ENCODE measurements around the gene ARL16. TPM values are rescaled to one million over a fixed set of nuclear protein-coding genes. Genes with fewer than 3 reads are reported as not detected.

ARL16 gene
- total and polyA plus RNA-seq, 12 donors = 18.5 to 105 (median 31.7) TPM

- intact Hi-C loops (cut with DNase I) = no loop called here
- Histone ChIP-seq H3K36me3 (replicated peaks in 1 of 2) (no peaks in the 10 kb centered on the region), H3K4me1 (replicated peaks in 1 of 2) (peaks cover 5 to 15% of the 10 kb centered on the region in 2 donors), H3K27me3 (no peaks in the 10 kb centered on the region), H3K4me3 (no peak overlapping the region), H3K27ac (no peak overlapping the region), H3K9me3 (replicated peaks in 1 of 3) (no peaks in the 10 kb centered on the region)
- WGBS, 4 donors = 87 to 96% (median 93%) methylated on average over 28 to 32 of the region's 33 CpGs
- TF ChIP-seq POLR2A (IDR thresholded peaks at IDR 0.05) = no peak
- no peak for DNase-seq
Measured at GRCh38 chr17:81719410-81720266, 36.0 kb upstream of the ARL16 start.

- no peaks in the 10 kb centered on the region for H3K9me3 ChIP-seq (replicated peaks in 1 of 3)
- TF ChIP-seq POLR2A (IDR thresholded peaks at IDR 0.05) (no peak), CTCF (IDR thresholded peaks at IDR 0.05) (no peak)
- H3K27ac ChIP-seq = no peak overlapping the region
- no peaks in the 10 kb centered on the region for H3K36me3 ChIP-seq (replicated peaks in 1 of 2)
- 86 to 100% (median 97%) methylated on average over 6 to 9 of the region's 9 CpGs for WGBS, 4 donors
- no peak overlapping the region for H3K4me3 ChIP-seq
- DNase-seq = no peak
- intact Hi-C loops (cut with DNase I) = no loop called here
- H3K4me1 ChIP-seq (replicated peaks in 1 of 2) = peaks cover 11 to 24% of the 10 kb centered on the region in 2 donors
- no peaks in the 10 kb centered on the region for H3K27me3 ChIP-seq
Measured at GRCh38 chr17:81717766-81718089, 34.1 kb upstream of the ARL16 start.

- peaks cover 12 to 22% of the 10 kb centered on the region in 2 donors for H3K4me1 ChIP-seq (replicated peaks in 1 of 2)
- H3K4me3 ChIP-seq = no peak overlapping the region
- H3K9me3 ChIP-seq (replicated peaks in 1 of 3) = no peaks in the 10 kb centered on the region
- no peaks in the 10 kb centered on the region for H3K36me3 ChIP-seq (replicated peaks in 1 of 2)
- intact Hi-C loops (cut with DNase I) = no loop called here
- 93 to 95% (median 94%) methylated on average over 3 to 25 of the region's 25 CpGs for WGBS, 4 donors
- no peak overlapping the region for H3K27ac ChIP-seq
- TF ChIP-seq CTCF (IDR thresholded peaks at IDR 0.05) = no peak
- TF ChIP-seq POLR2A (IDR thresholded peaks at IDR 0.05) = no peak
- H3K27me3 ChIP-seq = no peaks in the 10 kb centered on the region
- peak in 1 of 7 donors; percentile 46 for DNase-seq
Measured at GRCh38 chr17:81717049-81717765, 33.6 kb upstream of the ARL16 start.

- Histone ChIP-seq H3K36me3 (replicated peaks in 1 of 2) (no peaks in the 10 kb centered on the region), H3K27me3 (no peaks in the 10 kb centered on the region), H3K4me1 (replicated peaks in 1 of 2) (peaks cover 10 to 20% of the 10 kb centered on the region in 2 donors), H3K27ac (no peak overlapping the region), H3K4me3 (no peak overlapping the region), H3K9me3 (replicated peaks in 1 of 3) (no peaks in the 10 kb centered on the region)
- intact Hi-C loops (cut with DNase I) = no loop called here
- WGBS, 4 donors = 93 to 98% methylated on average over 7 to 12 of the region's 12 CpGs; no CpG with 5 or more reads in 2 of the 4 donors
- peak in 1 of 7 donors; percentile 49 for DNase-seq
- TF ChIP-seq POLR2A (IDR thresholded peaks at IDR 0.05) (no peak), CTCF (IDR thresholded peaks at IDR 0.05) (no peak)
Measured at GRCh38 chr17:81716674-81716996, 33.0 kb upstream of the ARL16 start.
